GM19467 (cell line): ENCODE measurements around the gene MYL7.

Experiments
- ATAC-seq: cut with Tn5 transposase; IDR thresholded peaks from one replicate; pipeline ENCODE4 v1.9.1; 2021; ENCODE audit warnings: mild to moderate bottlenecking, moderate library complexity; ENCODE audit not compliant: unreplicated experiment

Gene MYL7

DNA sequence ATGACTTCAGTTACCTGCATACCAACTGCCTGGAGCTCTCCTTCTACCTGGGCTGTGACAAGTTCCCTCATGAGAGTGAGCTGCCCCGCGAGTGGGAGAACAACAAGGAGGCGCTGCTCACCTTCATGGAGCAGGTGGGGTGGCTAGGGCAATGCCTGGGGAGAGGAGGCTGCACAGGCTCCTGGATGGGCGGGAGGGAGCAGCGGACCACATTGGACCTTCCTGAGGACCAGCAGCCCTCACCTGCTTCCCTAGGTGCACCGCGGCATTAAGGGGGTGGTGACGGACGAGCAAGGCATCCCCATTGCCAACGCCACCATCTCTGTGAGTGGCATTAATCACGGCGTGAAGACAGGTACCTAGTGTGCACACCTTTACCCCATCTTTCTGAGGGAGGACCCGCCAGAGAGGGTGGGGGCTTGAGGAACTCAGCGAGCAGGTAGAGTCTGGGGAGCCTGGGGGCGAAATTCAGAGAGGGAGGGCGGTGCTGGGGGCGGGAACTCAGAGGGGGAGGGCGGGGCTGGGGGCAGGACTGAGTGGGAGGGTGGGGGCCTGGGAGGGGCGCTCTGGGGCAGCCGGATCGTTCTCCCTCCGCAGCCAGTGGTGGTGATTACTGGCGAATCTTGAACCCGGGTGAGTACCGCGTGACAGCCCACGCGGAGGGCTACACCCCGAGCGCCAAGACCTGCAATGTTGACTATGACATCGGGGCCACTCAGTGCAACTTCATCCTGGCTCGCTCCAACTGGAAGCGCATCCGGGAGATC, 28.0 kb downstream of the MYL7 start:
- ATAC-seq: no peak

DNA sequence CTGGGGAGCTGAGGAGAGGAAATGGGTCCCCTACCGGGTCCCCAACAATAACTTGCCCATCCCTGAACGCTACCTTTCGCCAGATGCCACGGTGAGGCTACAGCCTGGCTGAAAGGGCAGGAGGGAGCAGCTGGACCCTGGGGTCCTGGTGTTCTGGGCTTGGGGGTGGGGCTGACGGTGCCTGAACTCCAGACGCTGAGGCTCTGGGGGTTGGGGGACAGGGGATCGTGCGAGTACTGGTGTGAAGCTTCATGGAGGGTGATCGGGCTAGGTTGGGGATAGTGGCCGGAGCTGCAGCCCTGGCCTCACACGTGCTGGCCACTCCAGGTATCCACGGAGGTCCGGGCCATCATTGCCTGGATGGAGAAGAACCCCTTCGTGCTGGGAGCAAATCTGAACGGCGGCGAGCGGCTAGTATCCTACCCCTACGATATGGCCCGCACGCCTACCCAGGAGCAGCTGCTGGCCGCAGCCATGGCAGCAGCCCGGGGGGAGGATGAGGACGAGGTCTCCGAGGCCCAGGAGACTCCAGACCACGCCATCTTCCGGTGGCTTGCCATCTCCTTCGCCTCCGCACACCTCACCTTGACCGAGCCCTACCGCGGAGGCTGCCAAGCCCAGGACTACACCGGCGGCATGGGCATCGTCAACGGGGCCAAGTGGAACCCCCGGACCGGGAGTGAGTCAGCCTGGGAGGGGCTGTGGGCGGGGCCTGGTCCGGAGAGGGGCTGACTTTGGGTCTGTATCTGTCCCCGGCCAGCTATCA, 28.7 kb downstream of the MYL7 start:
- no peak for ATAC-seq

DNA sequence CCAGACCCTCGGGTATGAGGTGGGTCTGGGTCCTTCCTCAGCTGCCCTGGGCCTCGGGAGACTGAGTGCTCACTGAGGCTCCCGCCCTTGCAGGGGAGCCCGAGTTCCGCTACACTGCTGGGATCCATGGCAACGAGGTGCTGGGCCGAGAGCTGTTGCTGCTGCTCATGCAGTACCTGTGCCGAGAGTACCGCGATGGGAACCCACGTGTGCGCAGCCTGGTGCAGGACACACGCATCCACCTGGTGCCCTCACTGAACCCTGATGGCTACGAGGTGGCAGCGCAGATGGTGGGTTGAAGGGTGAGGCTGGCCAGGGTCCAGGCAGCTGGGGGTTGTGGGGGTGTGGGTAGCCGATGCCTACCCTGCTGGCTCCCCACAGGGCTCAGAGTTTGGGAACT, 29.4 kb downstream of the MYL7 start:
- ATAC-seq: no peak

DNA sequence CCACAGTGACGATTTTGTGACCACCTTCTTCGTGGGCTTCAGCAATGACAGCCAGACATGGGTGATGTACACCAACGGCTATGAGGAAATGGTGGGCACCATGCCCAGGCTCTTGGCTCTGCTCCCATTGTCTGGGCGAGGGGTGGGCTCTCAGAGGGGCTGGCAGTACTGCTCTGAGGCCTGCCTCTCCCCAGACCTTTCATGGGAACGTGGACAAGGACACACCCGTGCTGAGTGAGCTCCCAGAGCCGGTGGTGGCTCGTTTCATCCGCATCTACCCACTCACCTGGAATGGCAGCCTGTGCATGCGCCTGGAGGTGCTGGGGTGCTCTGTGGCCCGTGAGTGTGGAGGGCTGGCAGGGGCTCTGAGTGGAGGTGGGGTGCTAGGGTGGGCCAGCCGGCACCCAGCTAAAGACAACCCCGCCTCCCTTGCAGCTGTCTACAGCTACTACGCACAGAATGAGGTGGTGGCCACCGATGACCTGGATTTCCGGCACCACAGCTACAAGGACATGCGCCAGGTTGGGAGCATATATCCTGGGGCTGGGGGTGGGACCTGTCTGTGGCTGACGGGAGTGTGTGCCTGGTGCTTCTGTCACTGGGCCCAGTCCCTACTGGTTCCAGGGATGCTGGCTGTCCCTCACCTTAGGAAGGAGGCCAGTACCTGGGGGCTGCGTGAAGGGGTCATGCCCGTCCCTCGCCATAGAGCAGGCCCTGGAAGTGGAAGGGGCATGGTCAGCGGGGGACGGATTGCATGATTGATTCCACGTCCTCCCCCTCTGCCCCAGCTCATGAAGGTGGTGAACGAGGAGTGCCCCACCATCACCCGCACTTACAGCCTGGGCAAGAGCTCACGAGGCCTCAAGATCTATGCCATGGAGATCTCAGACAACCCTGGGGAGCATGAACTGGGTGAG, 30.2 kb downstream of the MYL7 start:
- ATAC-seq: no peak

DNA sequence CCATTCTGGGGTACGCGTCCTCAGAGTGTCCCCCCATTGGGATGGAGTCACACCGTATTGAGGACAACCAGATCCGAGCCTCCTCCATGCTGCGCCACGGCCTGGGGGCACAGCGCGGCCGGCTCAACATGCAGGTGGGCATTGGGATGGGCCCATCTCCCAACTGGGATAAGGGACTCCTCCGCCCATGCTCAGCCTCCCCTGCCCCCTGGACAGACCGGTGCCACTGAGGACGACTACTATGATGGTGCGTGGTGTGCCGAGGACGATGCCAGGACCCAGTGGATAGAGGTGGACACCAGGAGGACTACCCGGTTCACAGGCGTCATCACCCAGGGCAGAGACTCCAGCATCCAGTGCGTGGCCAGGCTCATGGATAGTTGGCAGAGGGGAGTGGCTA, 31.1 kb downstream of the MYL7 start:
- ATAC-seq: no peak

DNA sequence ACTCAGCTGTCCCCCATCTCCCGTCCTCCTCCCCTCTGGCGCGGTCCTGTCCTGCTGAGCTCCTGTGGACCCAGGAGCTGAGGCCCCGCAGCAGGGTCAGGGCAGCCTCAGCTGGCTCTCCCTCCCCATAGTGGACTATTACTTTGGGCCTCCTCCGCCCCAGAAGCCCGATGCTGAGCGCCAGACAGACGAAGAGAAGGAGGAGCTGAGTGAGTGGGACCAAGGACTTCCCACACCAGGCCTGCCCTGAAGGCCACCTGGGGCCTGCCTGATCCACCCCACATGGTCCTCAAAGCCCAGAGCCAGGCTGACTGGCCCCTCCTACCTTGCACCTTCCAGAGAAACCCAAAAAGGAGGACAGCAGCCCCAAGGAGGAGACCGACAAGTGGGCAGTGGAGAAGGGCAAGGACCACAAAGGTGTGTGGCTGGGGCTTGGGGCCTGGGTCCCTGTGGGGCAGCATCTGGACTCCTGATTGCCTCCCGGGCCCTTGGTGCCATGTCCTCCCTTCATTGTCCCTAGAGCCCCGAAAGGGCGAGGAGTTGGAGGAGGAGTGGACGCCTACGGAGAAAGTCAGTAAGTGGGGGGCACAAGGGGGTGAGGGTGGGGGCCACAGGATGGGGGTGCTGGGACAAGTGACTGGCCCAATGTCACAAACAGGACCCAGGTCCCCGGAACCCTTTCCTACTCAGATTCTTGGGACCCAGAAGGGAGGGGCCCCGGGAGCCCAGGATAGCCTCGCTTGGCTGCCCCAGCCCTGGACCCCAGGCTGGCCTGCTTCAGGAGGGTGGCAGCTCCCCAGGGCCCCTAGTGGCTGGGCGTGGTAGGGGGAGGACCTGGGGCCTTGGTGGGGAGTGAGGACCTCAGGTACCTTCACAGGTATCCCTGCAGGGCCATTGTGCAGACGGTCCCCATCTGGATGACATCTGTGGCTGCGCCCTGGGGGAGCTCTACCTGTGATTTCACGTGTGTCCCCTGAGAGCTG, 32.1 kb downstream of the MYL7 start:
- ATAC-seq: no peak

DNA sequence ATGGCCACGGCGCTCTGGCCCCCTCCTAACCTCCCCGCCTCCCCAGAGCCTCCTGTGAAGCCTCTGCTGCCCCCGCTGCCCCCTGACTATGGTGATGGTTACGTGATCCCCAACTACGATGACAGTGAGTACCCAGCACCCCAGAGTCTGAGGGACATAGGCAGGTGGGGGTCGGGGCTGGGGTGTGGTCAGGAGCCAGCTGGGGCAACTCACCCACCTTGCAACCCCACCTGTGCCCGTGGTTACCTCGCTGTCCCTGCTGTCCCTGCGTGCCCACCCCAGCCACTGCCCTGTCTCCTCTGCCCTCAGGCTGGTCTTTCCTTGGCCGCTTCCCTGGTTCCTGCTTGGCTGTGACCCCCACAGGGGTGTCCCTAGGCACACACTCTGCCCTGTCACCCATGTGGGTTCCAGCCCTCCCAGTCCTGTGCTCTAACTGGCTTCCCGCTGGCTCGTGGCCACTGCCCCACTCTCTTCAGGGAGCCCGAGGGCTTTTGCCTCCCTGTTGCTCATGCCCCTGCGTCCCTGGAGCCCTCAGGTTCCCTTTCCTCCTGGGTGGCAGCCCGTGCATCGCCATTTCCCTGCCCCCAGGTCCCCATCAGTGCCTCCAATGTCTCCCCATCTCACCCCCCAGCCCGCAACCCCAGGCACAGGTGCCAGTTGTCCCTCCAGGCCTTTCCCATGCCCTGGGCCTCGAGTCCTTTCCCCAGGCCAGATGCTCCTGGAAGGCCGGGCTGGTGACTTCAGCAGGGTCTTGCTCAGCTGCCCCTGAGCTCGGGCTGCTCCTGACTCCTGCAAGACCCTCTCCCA, 33.0 kb downstream of the MYL7 start:
- no peak for ATAC-seq

DNA sequence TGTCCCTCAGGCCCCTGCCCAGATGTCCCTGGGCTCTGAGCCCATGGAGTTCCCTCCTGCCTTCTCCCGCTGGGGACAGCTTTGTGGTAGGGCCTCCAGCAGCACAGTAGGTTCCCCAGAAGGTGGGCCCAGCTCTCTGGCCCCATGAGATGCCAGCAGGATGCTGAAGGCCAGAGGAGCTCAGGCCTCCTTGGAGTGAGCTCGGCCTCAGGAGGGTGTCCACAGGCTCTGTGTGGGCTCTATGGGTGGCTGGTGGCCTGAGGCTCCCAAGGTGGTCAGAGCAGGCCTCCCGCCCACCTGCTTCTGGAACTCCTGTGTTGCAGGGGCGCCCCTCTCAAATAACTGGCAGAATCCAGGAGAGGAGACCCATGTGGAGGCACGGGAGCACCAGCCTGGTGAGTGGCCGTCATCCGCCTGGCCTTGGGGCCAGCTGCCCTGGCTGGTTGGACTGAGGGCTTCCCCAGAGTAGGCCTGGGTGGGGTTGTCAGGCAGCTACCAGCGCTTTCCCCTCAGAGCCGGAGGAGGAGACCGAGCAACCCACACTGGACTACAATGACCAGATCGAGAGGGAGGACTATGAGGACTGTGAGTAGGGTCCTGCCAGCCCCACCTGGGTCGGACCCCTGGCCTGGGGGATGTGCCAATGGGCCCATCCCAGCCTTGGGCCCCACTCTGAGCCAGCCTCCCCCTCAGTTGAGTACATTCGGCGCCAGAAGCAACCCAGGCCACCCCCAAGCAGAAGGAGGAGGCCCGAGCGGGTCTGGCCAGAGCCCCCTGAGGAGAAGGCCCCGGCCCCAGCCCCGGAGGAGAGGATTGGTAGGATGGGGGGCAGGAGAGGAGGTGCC, 33.8 kb downstream of the MYL7 start:
- no peak for ATAC-seq

DNA sequence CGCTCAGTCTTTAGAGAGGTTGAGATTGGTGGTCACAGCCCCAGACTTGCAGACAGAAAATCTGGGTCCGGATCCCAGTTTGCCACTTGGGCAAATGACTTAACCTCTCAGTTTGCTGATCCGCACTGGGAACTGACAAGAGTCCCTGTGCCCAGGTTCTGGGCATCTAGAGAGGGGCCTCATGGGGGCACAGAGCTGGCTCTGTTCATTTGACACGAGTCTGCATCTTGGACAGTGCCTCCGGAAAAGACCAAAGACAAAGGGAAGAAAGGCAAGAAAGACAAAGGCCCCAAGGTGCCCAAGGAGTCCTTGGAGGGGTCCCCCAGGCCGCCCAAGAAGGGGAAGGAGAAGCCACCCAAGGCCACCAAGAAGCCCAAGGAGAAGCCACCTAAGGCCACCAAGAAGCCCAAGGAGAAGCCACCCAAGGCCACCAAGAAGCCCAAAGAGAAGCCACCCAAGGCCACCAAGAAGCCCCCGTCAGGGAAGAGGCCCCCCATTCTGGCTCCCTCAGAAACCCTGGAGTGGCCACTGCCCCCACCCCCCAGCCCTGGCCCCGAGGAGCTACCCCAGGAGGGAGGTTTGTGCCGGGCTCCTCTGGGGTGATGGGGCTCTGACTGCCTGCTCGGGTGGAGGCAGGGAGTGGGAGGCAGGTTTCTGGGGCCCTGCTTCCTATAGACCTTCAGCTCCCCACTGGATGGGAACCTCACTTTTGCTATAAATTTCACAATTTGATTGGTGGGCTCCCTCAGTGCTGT, 34.6 kb downstream of the MYL7 start:
- no peak for ATAC-seq

DNA sequence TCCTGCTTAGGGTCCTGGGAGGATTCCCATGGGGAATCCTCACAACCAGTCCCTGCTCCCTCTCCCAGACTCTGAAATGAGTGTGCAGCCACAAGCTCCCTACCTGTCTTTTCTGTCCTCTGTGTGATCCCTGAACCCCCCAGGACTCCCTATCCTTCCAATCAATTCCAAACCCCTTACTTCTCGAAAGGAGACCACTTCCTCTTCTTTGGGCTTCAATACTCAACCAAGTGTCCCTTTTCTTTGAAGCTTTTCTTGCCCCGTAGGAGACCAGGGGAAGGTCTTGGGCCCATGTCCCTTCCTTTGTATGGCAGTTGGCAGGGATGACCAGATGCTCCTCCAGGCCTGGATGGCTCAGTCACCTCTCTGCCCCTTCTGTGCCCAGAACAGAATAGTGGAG, 35.3 kb downstream of the MYL7 start:
- ATAC-seq: no peak

DNA sequence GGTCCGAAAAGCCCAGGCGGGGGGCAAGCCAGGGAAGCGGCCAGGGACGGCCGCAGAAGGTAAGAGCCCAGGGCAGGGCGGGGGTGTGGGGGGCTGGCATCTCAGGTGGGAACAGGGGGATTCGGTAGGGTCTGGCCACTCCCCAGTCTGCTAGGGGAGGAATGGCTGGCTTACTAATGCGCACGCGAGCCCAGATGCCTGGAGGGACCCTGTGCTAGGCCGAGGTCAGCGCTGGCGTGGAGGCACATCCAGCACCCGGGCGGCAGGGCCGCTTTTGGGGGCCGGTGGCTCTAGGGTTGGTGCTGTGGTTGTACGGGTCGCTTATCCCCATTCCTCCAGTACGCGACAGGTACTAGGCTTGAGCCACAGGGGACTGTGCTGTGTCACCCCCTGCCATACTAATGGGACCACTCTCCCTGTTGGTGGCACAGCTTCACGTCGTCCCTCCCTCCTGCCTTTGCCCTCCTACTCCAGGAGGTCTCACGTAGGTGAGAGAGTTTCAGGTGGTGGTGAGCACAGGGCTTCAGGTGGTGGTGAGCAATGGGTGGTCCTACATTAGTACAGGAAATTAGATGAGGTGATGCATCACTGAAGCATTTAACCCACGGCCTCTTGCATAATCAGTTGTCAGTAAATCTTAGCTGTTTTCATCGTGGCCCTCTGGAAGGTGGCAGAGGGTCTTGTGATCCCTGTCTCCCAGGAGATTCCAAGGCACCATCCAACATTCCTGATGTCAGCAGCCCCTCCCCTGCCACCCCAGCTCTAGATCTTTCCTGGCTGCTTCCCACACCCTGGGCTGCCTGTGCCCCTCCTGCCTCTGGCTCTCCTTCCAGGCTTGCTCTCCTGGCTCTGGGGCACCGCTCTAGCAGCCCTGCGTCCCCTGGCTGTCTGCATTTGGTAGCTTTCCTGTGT, 36.0 kb downstream of the MYL7 start:
- ATAC-seq: no peak

DNA sequence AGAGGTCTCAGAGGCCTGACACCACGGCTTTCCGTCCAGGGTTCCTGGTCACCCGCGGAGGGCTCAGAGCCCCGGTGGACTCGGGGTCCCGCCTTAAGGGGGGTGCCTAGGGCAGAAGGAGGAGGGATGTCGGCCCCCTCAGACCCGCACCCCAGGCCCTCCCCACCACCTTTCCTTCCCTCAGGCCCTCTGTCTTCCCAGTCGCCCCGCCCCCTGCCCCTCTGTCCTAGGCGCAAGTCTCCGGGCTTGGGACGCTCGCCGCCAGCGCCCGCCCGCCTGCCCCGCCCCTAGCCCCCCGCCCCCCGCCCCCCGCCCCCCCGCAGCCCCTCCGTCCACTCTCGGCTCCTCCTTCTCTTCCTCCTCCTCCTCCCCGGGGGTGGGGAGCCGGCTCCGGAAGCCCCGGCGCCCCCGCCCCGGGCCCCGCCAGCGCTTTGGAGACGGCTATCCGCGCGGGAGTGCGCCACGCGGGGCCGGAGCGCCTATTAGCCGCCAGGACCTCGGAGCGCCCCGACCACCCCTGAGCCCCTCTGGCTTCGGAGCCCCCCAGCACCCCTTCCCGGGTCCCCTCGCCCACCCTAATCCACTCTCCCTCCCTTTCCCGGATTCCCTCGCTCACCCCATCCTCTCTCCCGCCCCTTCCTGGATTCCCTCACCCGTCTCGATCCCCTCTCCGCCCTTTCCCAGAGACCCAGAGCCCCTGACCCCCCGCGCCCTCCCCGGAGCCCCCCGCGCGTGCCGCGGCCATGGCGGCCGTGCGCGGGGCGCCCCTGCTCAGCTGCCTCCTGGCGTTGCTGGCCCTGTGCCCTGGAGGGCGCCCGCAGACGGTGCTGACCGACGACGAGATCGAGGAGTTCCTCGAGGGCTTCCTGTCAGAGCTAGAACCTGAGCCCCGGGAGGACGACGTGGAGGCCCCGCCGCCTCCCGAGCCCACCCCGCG, 36.9 kb downstream of the MYL7 start, which contains the start of gene AEBP1:
Gene AEBP1, plus strand, starts transcription at position 423 of the 937 bp plus-strand sequence. Its CDS starts 321 bp downstream, at position 744.
- ATAC-seq: no peak

DNA sequence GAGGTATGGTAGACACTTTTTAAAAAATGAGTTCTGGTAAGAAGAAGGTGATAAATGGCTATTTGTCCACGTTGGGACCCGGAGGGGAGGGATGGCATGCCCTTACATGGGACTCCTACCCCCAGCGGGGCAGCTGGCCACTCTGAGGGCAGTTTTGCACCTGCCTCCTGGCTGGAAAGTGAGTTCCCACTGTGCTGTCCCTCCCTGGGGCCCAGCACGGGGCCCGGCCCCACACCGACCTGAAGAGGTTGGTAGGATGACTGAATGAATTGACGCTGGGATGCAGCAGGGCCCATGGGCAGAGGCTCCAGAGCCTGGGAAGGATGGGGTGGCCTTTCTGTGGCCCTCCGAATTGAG, 37.6 kb downstream of the MYL7 start:
- ATAC-seq: no peak

DNA sequence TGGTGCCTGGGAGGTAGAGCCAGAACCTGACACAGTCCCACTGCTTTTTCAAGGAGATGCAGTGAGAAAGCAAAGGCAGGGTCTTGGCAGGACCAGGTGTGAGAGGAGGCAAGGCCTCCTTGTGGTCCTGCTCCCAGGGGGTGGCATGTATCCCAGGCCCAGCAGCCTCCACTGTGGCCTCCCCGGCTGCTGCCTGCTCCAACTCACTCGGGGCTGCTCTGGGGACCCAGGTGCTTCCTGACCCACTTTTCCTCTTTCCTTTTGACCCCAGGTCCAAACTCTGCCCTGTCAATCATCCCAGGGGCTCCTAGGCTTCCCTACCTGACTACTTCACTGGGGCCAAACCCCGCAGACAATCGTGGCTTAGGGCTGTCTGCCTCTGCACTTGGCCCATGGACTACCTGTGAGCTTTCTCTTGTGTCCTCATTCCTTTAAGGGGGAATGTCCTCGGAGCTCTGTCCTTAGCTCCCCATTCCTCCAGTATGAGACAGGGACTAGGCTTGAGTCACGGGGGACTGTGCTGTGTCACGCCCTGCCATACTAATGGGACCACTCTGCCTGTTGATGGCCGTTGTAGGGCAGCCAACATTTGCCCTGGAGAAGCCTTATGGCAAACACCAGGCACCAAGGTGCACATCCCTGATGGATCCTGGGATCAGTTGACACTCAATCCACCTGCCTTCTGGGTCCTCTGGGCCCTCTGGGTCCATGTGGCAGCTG, 38.1 kb downstream of the MYL7 start:
- ATAC-seq: no peak
